ENCODE data around the gene GMPPB.

- TF ChIP-seq, protein P1, sequence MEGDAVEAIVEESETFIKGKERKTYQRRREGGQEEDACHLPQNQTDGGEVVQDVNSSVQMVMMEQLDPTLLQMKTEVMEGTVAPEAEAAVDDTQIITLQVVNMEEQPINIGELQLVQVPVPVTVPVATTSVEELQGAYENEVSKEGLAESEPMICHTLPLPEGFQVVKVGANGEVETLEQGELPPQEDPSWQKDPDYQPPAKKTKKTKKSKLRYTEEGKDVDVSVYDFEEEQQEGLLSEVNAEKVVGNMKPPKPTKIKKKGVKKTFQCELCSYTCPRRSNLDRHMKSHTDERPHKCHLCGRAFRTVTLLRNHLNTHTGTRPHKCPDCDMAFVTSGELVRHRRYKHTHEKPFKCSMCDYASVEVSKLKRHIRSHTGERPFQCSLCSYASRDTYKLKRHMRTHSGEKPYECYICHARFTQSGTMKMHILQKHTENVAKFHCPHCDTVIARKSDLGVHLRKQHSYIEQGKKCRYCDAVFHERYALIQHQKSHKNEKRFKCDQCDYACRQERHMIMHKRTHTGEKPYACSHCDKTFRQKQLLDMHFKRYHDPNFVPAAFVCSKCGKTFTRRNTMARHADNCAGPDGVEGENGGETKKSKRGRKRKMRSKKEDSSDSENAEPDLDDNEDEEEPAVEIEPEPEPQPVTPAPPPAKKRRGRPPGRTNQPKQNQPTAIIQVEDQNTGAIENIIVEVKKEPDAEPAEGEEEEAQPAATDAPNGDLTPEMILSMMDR (optimal IDR thresholded peaks at IDR 0.05 in 1 of 3, IDR thresholded peaks at IDR 0.05 in 1 of 3, conservative IDR thresholded peaks at IDR 0.05 in 1 of 3; ENCODE audit: extremely low read depth in 1 of 3, insufficient read depth in 2 of 3, low read length in 3 of 3): no peak
- no peak for TF ChIP-seq EZH2 (IDR thresholded peaks at IDR 0.05; ENCODE audit: low read length)
Measured at GRCh38 chr3:49683162-49683561, 40.6 kb downstream of the GMPPB start.

All from keratinocyte (primary cell).